Fibroblast of the conjunctiva (primary cell): ENCODE measurements around the gene EXOSC2.
A peak's percentile ranks its signal among the peaks of the same experiment; 100 is the strongest.

Source experiments
- DNase-seq: peaks from one replicate; pipeline ENCODE4 v3.0.0-alpha.2; 2010; ENCODE audit warnings: low read depth

Gene EXOSC2

GRCh38 chr9:130696996-130697395, 3.4 kb downstream of the EXOSC2 start:
- no peak for DNase-seq

GRCh38 chr9:130698514-130698913, 4.9 kb downstream of the EXOSC2 start:
- no peak for DNase-seq

GRCh38 chr9:130699047-130699446, 5.5 kb downstream of the EXOSC2 start:
- no peak for DNase-seq

- DNase-seq: peak; percentile 84
Measured at GRCh38 chr9:130701059-130702022, 7.8 kb downstream of the EXOSC2 start.

- no peak for DNase-seq
Measured at GRCh38 chr9:130703501-130703900, 9.9 kb downstream of the EXOSC2 start.

GRCh38 chr9:130707225-130707976, 13.8 kb downstream of the EXOSC2 start:
- peak; percentile 56 for DNase-seq

- DNase-seq: no peak
Measured at GRCh38 chr9:130710822-130711352, 17.3 kb downstream of the EXOSC2 start.

GRCh38 chr9:130711469-130711868, 17.9 kb downstream of the EXOSC2 start:
- DNase-seq: no peak

GRCh38 chr9:130712564-130713285, 19.1 kb downstream of the EXOSC2 start:
- DNase-seq: peak; percentile 98

- DNase-seq: no peak
Measured at GRCh38 chr9:130713286-130713960, 19.8 kb downstream of the EXOSC2 start.

GRCh38 chr9:130714586-130715110, 21.1 kb downstream of the EXOSC2 start:
- DNase-seq: no peak

- DNase-seq: no peak
Measured at GRCh38 chr9:130715270-130715669, 21.7 kb downstream of the EXOSC2 start.

- no peak for DNase-seq
Measured at GRCh38 chr9:130718562-130718961, 25.0 kb downstream of the EXOSC2 start.

GRCh38 chr9:130720762-130721161, 27.2 kb downstream of the EXOSC2 start:
- no peak for DNase-seq

- DNase-seq: peak; percentile 27
Measured at GRCh38 chr9:130728721-130729120, 35.1 kb downstream of the EXOSC2 start.

- DNase-seq: no peak
Measured at GRCh38 chr9:130729145-130729544, 35.6 kb downstream of the EXOSC2 start.

- DNase-seq: no peak
Measured at GRCh38 chr9:130731355-130731754, 37.8 kb downstream of the EXOSC2 start.

GRCh38 chr9:130732136-130732535, 38.6 kb downstream of the EXOSC2 start:
- DNase-seq: no peak

GRCh38 chr9:130732793-130733221, 39.2 kb downstream of the EXOSC2 start:
- DNase-seq: no peak

GRCh38 chr9:130735566-130735965, 42.0 kb downstream of the EXOSC2 start:
- no peak for DNase-seq

GRCh38 chr9:130736834-130737233, 43.3 kb downstream of the EXOSC2 start:
- no peak for DNase-seq
